HG02981 (cell line): ENCODE data around the gene NUP85.
"Not testable (repeated sequence)": the region's sequence is repeated elsewhere in the genome, so short reads cannot be mapped to it uniquely, and the experiment has no call there.

Source experiments
- ATAC-seq: cut with Tn5 transposase; IDR thresholded peaks from one replicate; pipeline ENCODE4 v1.9.1; 2021; ENCODE audit warnings: mild to moderate bottlenecking, moderate library complexity; ENCODE audit not compliant: unreplicated experiment

NUP85 gene

DNA sequence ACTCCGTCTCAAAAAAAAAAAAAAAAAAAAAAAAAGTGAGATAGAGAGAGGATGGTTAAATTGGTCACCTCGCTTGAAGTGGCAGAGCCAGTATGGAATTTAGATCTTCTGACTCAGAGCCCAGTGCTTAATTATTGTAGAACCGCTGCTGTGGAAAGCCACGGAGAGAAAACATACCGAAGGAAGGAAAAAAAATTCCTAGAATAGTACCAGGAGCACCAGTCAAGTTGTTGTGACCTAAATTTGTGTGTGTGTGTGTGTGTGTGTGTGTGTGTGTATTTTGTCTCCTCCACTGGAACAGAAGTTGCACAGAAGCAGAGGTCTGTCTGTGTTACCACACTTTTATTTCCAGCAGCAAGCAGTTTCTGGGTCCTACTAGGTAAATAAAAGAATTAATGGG, 10.6 kb upstream of the NUP85 start:
- ATAC-seq: no peak

DNA sequence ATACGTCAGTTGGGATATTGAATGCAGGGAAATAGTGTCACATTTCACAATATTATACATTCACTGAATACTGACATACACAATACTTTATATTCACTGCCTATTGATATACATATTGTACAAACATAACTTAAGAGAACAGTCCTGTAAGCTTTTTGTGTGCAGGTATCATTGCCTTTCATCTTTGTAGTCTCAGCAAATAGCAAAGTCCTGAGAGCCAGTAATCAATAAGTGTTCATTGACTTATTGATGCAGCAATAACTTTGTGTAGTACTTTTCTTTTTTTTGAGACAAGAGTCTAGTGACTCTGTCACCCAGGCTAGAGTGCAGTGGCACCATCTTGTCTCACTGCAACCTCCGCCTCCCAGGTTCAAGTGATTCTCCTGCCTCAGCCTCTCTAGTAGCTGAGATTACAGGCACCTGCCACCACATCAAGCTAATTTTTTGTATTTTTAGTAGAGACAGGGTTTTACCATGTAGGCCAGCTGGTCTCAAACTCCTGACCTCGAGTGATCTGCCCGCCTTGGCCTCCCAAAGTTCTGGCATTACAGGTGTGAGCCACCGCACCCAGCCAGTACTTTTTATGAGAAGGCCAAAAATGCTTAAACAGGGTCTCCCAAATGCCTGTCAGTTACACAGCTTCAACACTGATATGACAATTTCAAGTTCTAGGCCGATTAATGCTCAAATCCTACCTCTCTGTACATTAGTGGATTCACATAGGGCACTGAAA, 5.4 kb upstream of the NUP85 start:
- ATAC-seq: no peak

DNA sequence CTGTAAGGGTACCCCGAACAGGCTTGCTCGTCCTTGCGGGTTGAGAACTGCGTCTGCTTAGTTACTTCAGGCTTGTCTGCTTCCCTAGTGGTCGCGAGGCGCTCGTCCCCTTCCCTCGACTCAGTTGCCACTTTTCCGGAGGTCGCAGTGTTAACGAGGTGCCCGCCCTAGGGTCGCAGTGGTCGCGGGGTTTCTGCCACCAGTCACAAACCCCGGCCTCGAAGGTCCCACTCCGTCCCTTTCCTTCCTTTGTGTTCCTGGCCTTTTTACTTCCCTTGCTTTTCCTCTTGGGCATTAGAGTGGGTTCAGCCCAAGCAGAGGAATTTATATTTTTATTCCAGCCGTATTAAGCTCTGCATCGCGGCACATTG, 299 bp downstream of the NUP85 start:
- ATAC-seq: no peak

DNA sequence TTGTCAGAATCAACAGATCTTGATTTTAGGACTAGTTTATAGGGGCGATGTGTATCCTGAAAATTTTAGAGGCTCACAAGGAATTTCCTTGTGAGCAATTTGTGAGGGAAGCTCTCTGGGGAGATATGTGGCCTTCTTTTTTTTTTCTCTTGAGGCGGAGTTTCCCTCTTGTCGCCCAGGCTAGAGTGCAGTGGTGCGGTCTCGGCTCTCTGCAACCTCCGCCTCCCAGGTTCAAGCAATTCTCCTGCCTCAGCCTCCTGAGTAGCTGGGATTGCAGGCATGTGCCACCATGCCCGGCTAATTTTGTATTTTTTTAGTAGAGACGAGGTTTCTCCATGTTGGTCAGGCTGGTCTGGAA, 1.6 kb downstream of the NUP85 start:
- ATAC-seq: not testable (repeated sequence)

DNA sequence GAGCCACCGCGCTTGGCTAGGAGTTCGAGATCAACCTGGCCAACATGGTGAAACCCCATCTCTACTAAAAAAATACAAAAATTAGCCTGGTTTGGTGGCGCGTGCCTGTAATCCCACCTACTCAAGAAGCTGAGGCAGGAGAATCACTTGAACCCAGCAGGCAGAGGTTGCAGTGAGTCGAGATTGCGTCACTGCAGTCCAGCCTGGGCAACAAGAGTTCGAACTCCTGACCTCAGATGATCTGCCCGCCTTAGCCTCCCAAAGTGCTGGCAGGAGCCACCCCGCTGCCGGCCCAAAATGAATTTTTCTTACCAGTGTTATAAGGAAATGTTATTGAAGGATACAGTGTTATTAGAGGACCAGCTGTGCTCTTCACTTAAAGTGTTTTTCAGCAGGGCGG, 2.3 kb downstream of the NUP85 start:
- no peak for ATAC-seq

DNA sequence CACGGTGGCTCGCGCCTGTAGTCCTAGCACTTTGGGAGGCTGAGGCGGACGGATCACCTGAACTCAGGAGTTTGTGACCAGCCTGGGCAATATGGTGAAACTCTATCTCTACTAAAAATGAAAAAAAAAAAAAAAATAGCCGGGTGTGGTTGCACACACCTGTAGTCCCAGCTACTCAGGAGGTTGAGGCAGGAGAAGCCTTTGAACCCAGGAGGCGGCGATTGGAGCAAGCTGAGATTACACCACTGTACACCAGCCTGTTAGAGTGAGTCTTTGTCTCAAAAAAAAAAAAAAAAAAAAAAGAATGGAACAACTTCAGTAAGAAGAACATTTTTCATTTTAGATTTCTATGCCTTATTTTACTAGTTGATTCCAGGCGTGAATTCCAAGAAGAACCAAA, 2.7 kb downstream of the NUP85 start:
- ATAC-seq: no peak

DNA sequence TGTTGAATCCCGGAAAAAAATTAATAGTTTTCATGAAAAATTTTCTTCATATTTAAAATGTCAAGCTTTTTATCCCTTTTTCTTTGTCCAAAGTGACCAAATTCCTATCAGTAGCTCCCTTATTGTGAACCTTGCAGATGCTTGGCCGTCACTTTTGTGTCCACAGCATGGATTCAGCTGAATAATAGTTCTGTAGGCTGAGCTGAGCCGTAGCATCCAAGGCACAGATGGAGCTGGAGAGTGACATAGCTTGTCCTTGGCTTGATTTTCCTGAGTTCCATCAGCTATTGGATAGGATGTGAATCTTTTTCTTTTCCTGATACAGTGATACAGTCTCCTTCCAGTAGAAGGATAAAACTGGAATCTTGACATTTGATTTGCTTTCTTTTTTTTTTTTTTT, 3.6 kb downstream of the NUP85 start:
- no peak for ATAC-seq

DNA sequence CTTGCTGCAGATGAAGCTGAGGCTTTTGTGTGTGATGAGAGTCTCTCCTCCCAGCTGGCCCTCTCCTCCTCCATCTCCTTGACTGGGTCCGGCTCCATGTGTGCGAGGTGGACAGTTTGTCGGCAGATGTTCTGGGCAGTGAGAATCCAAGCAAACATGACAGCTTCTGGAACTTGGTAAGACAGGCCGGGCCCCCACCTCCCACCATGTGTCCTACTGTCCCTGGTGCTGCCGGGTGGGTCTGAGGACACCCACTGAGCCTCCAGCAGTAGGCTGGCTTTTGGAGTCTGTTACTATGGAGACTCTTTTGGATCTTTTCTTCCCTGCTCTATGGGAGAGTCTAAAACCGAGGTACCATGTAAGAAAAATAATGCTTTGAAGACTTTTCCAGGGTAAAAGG, 12.7 kb downstream of the NUP85 start:
- ATAC-seq: no peak

DNA sequence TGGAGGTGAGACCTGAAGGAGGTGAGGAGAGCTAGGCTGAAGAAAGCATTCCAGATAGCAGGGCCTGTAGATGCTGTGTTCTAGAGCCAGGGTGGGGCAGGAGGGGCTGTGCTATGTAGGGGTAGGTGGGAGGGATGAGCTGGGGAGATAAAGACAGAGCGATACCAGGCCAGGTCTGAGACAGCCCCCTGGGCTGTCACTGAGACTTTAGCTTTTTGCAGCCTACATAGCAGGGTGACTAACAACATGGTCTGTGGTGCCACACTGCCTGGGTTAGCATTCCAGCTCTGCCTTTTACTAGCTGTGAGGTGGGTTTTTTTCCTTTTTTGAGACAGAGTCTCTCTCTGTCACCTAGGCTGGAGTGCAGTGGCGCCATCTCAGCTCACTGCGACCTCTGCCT, 14.3 kb downstream of the NUP85 start:
- ATAC-seq: no peak

DNA sequence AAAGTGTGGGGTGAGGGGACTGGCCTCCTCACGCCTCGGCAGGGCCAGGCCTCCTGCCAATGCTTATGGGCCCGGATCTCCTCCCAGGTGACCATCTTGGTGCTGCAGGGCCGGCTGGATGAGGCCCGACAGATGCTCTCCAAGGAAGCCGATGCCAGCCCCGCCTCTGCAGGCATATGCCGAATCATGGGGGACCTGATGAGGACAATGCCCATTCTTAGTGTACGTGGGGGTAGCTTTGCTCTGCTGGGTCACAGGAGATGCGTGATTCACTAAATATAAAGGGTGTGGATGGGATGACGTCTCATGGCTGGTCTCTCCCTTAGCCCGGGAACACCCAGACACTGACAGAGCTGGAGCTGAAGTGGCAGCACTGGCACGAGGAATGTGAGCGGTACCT, 19.5 kb downstream of the NUP85 start:
- ATAC-seq: no peak

DNA sequence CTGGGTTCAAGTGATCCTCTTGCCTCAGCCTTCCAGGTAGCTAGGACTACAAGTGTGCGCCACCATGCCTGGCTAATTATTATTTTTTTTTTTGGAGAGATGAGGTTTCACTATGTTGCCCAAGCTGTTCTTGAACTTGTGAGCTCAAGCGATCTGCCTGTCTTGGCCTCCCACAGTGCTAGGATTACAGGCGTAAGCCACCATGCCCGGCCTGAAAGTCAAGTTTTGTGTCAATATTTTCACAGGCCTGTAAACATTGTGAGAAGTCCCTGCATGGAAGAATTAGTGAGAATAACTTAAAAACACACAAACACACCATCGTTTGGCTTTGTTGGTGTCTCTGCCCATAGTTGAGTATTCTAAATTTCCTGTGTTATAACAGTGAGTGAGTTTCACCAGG, 22.2 kb downstream of the NUP85 start:
- no peak for ATAC-seq

DNA sequence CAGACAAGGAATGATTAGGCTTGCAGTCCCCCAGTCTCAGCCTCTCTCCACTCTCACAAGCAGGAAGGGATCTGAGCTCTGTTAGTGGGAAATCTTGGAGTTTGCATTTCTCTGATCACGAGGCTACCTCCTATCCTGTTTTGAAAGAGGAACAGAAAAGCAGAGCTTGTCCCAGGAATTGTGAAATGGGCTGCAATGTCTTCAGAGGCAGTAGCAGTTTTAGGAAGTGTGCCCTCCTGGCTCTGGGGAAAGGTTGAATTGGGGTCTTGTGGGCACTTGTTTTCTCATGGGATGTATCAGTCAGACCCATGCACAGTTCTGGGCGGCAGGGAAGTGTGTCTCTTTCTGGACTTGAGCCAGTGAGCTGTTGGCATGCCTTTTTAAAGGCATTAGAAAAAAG, 22.8 kb downstream of the NUP85 start:
- ATAC-seq: no peak

DNA sequence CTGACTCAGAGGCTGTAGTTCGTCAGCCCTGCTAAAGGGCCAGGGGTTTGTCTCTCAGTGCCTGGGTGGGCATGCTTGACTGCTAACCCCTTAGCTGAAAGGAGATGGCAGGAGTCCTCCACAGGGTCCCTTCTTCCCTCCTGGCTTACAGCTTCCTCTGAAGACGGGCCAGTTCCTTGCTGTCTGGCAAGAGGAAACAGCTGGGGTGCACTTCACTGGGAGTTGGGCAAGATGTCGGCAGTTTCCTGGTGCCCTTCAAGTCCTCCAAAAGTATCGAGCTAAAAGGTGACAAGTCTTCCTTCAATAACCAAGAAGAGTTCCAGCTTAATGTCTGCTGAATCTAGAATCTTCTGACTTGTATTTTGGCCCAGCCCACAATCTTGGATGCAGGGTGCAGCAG, 23.4 kb downstream of the NUP85 start:
- ATAC-seq: no peak

DNA sequence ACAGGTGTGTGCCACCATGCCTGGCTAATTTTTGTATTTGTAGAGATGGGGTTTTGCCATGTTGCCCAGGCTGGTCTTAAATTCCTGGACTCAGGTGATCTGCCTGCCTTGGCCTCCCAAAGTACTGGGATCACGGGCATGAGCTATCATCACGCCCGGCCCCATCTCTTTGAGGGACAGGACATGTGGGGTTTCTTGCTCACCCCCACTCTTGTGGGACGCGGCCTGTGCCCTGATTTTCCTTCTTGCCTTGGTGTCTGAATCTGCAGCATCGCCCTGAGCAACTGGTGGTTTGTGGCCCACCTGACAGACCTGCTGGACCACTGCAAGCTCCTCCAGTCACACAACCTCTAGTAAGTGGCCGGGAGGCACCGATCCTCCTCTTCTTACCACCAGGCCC, 25.6 kb downstream of the NUP85 start:
- ATAC-seq: no peak

DNA sequence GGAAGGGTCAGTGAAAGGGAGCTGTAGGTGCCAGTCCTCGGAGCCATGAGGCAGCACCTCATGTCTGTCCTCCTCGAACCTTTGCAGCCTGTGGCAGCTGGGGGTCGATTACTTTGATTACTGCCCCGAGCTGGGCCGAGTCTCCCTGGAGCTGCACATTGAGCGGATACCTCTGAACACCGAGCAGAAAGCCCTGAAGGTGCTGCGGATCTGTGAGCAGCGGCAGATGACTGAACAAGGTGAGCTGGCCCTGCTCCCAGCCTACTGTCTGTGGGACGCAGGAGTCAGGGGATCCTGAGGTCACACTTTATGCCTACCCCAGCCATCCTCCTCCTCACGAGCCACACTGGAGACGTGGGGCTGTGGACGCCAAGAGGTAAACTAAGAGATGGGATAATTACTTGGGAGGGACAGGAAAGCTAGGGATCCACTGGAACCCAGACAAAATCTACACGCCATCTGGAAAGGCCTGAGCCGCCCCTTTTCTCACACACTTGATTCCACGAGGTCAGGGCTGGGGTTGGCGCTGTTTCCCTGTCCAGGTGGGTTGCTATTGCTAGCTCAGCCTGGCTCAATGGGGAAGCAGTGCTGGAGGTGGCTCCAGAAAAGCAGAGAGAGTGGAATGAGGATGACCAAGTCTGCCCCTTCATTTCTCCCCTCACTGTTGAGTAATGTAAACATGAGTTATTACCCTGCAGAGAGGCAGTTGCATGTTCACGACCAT, 26.4 kb downstream of the NUP85 start:
- ATAC-seq: no peak

DNA sequence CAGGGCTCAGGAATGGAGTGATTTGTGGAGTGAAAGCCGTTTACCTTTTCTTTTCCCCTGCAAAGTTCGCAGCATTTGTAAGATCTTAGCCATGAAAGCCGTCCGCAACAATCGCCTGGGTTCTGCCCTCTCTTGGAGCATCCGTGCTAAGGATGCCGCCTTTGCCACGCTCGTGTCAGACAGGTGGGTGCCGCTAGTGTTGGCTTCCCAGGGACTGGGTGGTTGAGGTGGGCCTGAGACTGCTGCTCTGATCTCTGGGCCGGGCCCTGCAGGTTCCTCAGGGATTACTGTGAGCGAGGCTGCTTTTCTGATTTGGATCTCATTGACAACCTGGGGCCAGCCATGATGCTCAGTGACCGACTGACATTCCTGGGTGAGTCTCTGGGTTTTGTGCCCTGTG, 27.3 kb downstream of the NUP85 start:
- ATAC-seq: no peak

DNA sequence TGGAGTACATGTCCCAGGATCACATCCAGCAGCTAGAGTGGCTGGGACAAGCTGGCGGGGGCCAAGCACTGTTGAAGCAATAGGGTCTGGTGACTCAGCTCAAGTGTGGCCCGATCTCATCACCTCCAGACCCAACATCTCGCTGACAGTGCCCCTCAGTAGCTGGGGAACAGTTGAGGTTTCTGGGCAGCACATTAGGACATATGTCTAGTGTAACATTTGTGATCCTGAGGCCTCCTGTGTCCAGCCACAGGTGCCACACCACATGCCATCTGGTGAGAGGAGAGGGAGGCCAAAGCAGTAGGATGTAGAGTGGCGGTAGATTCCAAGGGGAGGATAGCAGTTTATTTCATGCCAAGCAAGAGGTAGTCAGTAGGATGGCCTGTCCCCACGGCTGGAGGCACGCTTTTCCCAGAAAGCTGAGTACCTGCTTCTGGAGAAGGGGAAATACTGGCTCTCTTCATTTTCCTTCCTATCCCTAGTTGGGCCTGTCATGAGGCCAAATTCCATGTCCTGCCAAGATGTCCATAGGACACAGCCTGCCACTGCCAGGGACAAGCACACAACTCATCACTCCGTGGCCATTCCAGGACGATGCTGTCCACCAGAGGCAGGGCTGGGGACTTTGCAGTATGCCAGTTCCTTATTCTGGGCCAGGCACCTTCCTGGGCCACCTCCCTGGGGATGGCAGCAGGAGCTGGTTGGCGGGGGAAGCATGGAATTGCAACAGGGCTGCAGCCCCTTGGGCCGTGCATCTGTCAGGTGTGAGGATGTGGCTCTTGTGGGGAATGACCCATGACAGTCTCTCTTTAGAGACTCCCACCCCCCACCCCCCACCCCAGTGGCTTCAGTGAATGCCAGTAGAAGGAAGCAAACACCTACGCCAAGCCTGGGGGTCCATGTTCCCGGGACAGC, 31.9 kb downstream of the NUP85 start:
- ATAC-seq: no peak

DNA sequence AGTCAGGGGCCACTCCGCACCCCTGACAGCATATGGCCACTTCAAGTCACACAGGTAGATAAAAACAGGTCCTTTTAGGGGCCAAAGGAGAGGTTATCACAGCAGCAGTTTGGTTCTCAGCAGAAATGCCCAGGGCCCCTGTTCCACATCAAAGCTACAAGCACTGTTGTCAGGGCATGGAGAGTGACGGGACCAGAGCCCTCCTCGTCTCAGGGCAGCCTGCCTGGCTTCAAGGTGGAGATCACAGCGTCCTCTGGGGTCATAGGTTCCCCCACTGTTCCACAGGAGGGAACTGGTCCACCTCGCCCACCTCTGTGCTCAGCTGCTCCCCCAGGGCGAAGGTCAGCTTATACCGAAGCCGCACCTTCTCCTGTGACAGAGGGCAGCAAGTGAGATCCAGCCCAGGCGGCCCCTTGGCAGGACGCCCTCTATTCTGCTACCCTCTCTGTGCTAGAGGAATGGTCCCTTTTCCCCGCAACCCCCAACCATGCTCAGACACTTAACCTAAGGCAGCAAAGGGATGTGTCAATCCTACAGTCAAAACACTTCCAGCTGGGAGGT, 32.6 kb downstream of the NUP85 start:
- ATAC-seq: no peak

DNA sequence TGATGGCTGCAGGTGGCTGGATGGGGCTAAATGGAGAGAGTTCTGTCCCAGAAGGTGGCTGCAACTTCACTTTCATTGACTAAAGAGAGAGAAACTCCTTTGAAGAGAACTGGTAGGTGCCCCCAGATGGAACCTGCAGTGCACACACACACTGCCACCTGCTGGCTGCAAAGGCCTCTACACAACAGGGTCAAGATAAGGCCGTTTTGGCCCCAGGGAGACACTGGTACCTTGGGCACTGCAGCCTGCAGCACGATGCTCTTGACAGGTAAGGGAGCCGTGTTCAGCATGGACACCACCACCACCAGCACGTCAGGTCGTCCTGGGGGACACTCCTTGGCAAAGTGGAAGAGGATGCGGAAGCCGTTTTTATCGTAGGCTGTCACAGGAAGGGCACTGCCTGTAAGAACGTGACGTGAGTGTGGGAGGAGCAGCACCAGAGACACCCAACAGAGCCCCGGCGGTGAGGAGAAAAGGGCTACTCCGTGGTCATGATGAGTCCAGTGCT, 33.3 kb downstream of the NUP85 start:
- peak; percentile 50 for ATAC-seq

DNA sequence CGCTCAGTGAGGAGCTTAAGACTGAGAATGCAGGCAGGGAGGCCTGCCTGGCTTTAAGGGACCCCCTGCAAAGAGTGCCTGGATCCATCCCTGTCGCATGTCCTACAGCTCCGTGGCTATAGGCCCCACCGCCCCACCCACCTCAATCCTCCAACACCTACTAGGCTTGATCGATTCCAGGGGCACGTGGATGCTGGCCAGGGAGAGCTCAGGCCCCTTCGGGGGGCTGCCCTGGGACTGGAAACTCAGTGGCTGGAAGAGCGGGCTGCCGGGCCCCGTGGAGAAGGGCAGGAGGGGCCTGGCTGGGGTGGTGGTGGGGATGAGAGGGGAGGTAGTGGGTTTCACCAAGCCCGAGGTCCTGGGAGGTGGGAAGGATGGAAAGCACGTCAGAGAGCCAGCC, 33.7 kb downstream of the NUP85 start:
- no peak for ATAC-seq

DNA sequence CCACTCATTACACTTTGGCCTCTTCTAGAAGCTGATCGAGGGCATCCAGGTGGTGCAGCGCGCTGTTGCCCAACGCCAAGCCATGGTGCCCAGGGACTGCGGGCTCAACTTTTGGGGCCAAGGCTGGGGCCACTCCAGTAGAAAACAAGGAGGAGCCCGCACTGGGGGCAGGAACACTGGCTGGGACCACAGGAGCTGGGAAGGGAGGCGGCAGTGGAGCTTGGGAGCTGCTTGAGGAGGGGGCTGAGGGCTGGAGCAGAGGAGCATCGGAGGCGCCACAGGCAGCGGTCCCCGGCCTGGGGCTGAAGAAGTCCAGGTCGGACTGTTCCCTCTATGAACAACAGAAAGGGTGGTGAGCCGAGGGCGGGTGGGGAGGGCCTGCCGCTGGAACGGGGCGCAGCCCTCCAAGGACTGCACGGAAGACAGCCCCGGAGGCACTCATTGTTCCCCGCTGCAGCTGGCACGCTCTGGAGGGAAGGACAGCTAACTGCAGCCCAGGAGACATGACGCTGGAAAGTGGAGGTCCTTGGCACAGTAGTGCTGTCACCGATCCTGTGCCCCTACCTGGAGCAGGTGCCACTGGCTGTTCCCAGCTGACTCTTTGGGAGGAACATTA, 34.4 kb downstream of the NUP85 start:
- ATAC-seq: no peak
